ENCODE measurements around the gene SLC9A3. TPM values are rescaled to one million over a fixed set of nuclear protein-coding genes. Genes with fewer than 3 reads are reported as not detected.

The SLC9A3 gene
- total RNA-seq, 1 donor from 2014 or later, result 1.6 TPM

DNA sequence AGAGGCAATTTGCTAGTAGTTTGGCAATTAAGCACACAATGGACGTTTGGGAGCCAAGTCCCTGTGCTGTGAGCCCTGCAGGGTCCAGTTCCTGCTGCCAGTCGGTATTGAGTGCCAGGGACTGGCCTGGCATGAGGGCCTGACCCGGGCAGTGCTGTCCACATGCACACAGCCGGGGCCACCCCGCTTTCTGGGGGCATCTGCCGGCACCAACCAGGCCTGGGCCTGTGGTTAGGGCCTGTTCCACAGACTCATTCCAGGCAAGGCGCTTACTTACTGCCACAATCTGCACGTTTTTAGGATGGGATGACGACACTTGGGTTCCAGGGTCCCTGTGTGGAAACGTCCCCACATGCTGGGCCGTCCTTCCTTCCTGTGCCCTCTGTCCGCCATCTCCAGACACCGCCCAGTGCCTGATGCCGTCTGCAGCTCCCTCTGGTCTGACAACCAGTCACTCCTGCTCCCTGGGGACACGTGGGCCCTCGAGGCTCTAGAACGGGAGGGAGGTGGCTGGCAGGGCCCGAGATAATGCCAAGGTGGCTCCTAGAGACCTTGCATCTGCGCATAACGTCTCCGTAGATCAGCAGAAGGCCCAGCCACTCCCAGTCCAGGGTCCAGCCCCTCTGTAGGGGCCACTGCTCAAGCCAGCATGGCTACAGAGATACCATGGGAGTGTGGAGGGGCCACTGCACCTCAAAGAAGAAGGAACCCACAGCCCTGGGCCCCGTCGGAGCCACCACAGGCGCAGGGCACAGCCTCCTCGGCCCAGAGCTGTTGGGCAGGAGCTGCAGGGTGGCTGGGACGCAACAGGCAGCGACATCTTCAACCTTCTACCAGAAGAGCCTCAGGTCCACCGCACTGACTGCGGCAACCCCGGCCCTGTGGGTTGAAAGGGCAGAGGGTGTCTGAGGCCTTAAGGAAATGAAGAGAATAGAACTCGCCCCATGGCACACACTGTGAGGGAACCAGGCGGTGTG, 24.7 kb downstream of the SLC9A3 start:
- Histone ChIP-seq H3K27me3 (ENCODE audit: control insufficient read depth in 3 of 3, insufficient read depth in 3 of 3, low read length in 3 of 3) (peaks cover 58 to 79% (median 68%) of the 10 kb centered on the region in 3 donors), H3K4me3 (ENCODE audit: low read length in 3 of 3) (no peak overlapping the region), H3K9ac (ENCODE audit: low read depth in 1 of 3, low read length in 3 of 3) (no peak overlapping the region), H3K4me1 (ENCODE audit: control insufficient read depth in 3 of 3, insufficient read depth in 3 of 3, low read length in 3 of 3) (no peaks in the 10 kb centered on the region), H3K9me3 (ENCODE audit: control insufficient read depth in 3 of 3, low read length in 3 of 3) (peaks cover 0 to 2% (median 0%) of the 10 kb centered on the region in 3 donors), H3K36me3 (ENCODE audit: control insufficient read depth in 3 of 3, insufficient read depth in 3 of 3, low read length in 3 of 3) (no peaks in the 10 kb centered on the region), H3K27ac (ENCODE audit: low read depth, low read length) (no peak overlapping the region)

DNA sequence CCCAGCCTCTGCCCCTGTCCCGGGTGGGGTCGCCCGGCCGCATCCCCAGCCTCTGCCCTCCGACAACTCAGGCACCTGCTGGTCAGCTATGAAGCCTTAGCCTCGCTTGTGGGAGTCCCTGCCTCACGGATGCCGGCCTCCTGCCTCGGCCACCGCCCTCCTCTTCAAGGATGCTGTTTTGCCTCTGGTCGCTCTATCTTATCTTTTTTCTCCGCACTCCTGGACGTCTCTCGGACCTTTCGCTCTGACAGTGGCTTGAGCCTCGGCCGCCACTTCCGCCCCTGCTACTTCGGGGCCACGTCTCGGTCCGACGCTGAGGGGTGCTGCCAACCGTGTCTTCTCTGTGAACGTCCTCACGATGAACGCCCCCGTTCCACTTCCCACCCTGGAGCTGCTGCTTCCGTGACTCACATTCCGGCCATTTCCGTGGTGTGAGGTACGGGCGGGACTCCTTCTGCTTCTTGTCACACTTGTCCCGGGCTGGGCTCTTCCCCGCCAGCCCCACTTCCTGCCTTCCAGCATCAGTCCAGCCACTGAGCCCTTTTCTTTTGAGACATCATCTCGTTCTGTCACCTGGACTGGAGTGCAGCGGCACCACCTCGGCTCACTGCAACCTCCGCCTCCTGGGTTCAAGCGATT, 26.3 kb downstream of the SLC9A3 start:
- Histone ChIP-seq H3K4me1 (ENCODE audit: control insufficient read depth in 3 of 3, insufficient read depth in 3 of 3, low read length in 3 of 3) (no peaks in the 10 kb centered on the region), H3K4me3 (ENCODE audit: low read length in 3 of 3) (no peak overlapping the region), H3K27ac (ENCODE audit: low read depth, low read length) (no peak overlapping the region), H3K9me3 (ENCODE audit: control insufficient read depth in 3 of 3, low read length in 3 of 3) (peaks cover 0 to 2% (median 0%) of the 10 kb centered on the region in 3 donors), H3K36me3 (ENCODE audit: control insufficient read depth in 3 of 3, insufficient read depth in 3 of 3, low read length in 3 of 3) (no peaks in the 10 kb centered on the region), H3K27me3 (ENCODE audit: control insufficient read depth in 3 of 3, insufficient read depth in 3 of 3, low read length in 3 of 3) (peaks cover 60 to 77% (median 73%) of the 10 kb centered on the region in 3 donors), H3K9ac (ENCODE audit: low read depth in 1 of 3, low read length in 3 of 3) (no peak overlapping the region)

DNA sequence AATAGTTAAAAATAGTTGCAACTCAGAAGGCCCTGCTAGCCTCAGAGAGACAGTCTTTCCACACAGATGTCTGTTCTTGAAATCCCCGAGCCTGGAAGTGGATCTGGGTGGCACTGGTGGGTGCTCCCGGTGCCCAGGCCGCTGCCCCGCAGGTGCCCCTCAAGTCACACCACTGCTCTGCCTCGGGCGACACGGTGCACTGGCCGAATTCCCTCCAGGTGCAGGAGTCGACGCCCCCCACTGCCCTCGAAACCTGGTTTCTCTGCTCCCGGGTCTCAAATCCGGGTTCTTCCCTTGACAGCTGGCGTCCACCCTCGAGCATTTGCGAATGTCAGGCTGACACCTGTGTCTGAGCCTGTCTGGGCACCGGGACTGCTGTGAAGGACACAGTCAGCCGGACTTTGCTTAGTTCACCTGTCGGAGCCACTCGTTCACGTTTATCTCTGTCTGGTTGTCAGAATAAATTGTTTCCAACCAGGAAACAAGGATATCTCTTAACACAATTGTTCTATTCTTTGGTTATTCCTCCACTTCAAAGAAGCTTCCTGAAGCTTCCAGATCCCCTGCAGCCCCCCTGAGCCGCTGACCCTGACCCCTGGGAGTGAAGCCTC, 27.1 kb downstream of the SLC9A3 start:
- H3K36me3 ChIP-seq (ENCODE audit: control insufficient read depth in 3 of 3, insufficient read depth in 3 of 3, low read length in 3 of 3), result no peaks in the 10 kb centered on the region
- peaks cover 56 to 75% (median 72%) of the 10 kb centered on the region in 3 donors for H3K27me3 ChIP-seq (ENCODE audit: control insufficient read depth in 3 of 3, insufficient read depth in 3 of 3, low read length in 3 of 3)
- H3K4me1 ChIP-seq (ENCODE audit: control insufficient read depth in 3 of 3, insufficient read depth in 3 of 3, low read length in 3 of 3), result no peaks in the 10 kb centered on the region
- H3K4me3 ChIP-seq (ENCODE audit: low read length in 3 of 3), result no peak overlapping the region
- H3K9ac ChIP-seq (ENCODE audit: low read depth in 1 of 3, low read length in 3 of 3), result no peak overlapping the region
- H3K9me3 ChIP-seq (ENCODE audit: control insufficient read depth in 3 of 3, low read length in 3 of 3), result no peaks in the 10 kb centered on the region
- no peak overlapping the region for H3K27ac ChIP-seq (ENCODE audit: low read depth, low read length)

DNA sequence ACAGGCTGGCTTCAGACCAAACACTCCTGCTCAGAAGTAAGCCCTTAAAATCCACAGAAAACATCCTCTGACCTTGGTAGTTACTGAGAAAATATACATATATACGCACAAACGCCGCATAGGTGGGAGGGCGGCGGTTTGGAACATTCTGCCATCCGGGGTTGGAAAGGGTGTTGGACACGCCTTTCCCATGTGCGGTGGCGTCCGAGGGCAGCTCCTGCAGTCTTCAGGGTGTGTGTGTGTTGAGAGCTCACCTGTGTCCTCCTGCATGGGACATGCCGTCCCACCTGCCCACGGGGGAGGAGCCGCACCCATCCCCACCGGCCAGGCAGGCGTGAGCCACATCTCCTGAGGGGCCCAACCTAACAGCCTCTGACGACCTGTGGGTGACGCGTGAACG, 28.2 kb downstream of the SLC9A3 start:
- Histone ChIP-seq H3K9ac (ENCODE audit: low read depth in 1 of 3, low read length in 3 of 3) (no peak overlapping the region), H3K4me1 (ENCODE audit: control insufficient read depth in 3 of 3, insufficient read depth in 3 of 3, low read length in 3 of 3) (no peaks in the 10 kb centered on the region), H3K27ac (ENCODE audit: low read depth, low read length) (no peak overlapping the region), H3K36me3 (ENCODE audit: control insufficient read depth in 3 of 3, insufficient read depth in 3 of 3, low read length in 3 of 3) (no peaks in the 10 kb centered on the region), H3K9me3 (ENCODE audit: control insufficient read depth in 3 of 3, low read length in 3 of 3) (no peaks in the 10 kb centered on the region), H3K4me3 (ENCODE audit: low read length in 3 of 3) (no peak overlapping the region), H3K27me3 (ENCODE audit: control insufficient read depth in 3 of 3, insufficient read depth in 3 of 3, low read length in 3 of 3) (peaks cover 58 to 72% (median 62%) of the 10 kb centered on the region in 3 donors)

DNA sequence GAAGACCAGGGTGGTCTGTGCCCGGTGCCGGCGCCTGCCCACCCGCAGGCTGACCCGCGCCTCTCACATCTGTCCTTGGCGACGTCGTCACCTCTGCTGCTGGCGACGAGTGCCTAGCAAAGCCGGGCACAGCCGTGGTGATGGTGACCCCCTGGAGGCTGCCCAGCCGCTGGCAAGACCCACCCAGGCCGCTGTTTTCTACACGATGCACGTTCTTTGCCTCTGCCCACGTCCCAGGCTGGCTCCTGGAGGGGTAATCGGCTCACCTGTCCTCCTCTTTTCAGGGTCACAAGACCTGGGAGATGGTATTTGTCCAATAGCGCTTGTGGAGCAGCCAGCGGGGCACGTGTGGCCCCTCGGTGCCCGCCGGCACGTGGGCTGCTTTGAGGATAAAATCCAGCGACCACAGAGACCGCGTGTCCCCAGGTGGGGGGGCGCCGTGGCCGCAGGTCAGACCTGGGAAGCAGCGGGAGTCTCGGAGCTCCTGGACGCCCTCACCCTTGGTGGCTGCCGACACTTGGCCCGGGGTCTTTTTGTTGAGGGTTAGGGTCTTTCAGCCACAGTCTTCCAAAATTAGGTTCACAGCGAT, 29.5 kb downstream of the SLC9A3 start:
- no peak overlapping the region for H3K9ac ChIP-seq (ENCODE audit: low read depth in 1 of 3, low read length in 3 of 3)
- no peak overlapping the region for H3K27ac ChIP-seq (ENCODE audit: low read depth, low read length)
- no peaks in the 10 kb centered on the region for H3K9me3 ChIP-seq (ENCODE audit: control insufficient read depth in 3 of 3, low read length in 3 of 3)
- H3K36me3 ChIP-seq (ENCODE audit: control insufficient read depth in 3 of 3, insufficient read depth in 3 of 3, low read length in 3 of 3), result no peaks in the 10 kb centered on the region
- H3K27me3 ChIP-seq (ENCODE audit: control insufficient read depth in 3 of 3, insufficient read depth in 3 of 3, low read length in 3 of 3), result peaks cover 56 to 71% (median 59%) of the 10 kb centered on the region in 3 donors
- no peak overlapping the region for H3K4me3 ChIP-seq (ENCODE audit: low read length in 3 of 3)
- peaks cover 0 to 1% (median 0%) of the 10 kb centered on the region in 3 donors for H3K4me1 ChIP-seq (ENCODE audit: control insufficient read depth in 3 of 3, insufficient read depth in 3 of 3, low read length in 3 of 3)

DNA sequence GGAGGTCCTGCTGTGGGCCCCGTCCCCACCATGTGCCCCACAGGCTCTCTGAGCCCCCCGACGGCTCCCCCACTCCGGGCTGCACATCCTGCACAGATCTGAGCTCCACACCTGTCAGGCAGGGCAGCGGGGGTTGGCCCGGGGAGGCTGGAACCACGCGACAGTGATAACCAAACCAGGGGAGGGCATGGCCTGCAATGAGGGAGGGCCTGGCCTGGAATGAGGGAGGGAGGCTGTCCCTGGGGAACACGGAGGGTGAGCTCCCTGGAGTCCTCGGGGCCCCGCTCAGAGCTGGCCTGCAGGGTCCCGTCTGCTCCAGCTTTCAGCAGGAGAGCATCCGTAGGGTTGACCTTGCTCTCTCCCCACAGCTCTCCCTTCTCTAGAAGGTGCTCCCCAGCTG, 30.5 kb downstream of the SLC9A3 start:
- H3K27ac ChIP-seq (ENCODE audit: low read depth, low read length), result no peak overlapping the region
- H3K36me3 ChIP-seq (ENCODE audit: control insufficient read depth in 3 of 3, insufficient read depth in 3 of 3, low read length in 3 of 3), result no peaks in the 10 kb centered on the region
- no peaks in the 10 kb centered on the region for H3K9me3 ChIP-seq (ENCODE audit: control insufficient read depth in 3 of 3, low read length in 3 of 3)
- H3K4me3 ChIP-seq (ENCODE audit: low read length in 3 of 3), result no peak overlapping the region
- peaks cover 0 to 2% (median 0%) of the 10 kb centered on the region in 3 donors for H3K4me1 ChIP-seq (ENCODE audit: control insufficient read depth in 3 of 3, insufficient read depth in 3 of 3, low read length in 3 of 3)
- peaks cover 49 to 71% (median 50%) of the 10 kb centered on the region in 3 donors for H3K27me3 ChIP-seq (ENCODE audit: control insufficient read depth in 3 of 3, insufficient read depth in 3 of 3, low read length in 3 of 3)
- no peak overlapping the region for H3K9ac ChIP-seq (ENCODE audit: low read depth in 1 of 3, low read length in 3 of 3)

DNA sequence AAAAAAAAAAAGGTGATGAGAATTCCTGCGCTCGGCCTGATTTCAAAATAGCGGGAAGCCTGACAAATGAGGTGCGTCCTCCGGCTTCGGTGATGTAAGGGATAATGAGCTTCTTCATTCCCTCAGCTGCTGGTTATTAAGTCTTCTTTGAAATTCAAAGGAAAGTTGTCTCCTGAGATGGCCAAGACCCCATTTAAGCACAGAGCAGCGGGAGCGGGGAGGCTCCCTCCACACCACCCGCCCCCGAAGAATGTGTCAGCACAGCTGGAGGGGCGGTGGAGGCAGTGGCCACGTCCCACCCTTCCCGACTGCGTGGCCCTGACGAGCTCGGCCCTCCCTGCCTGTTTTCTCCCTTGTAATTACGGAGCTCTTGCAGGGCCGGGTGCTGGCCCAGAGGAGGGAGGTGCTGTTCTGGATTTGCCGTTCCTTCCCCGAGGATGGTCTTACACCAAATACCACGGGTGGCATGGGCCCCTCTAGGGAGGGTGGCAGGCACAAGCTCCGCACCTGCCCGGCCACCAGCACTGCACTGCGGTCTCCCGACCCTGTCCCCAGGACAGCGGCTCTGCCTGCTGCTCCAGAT, 31.0 kb downstream of the SLC9A3 start:
- H3K9ac ChIP-seq (ENCODE audit: low read depth in 1 of 3, low read length in 3 of 3), result no peak overlapping the region
- H3K27ac ChIP-seq (ENCODE audit: low read depth, low read length), result no peak overlapping the region
- no peaks in the 10 kb centered on the region for H3K36me3 ChIP-seq (ENCODE audit: control insufficient read depth in 3 of 3, insufficient read depth in 3 of 3, low read length in 3 of 3)
- H3K4me1 ChIP-seq (ENCODE audit: control insufficient read depth in 3 of 3, insufficient read depth in 3 of 3, low read length in 3 of 3), result peaks cover 0 to 2% (median 0%) of the 10 kb centered on the region in 3 donors
- peaks cover 49 to 71% (median 50%) of the 10 kb centered on the region in 3 donors for H3K27me3 ChIP-seq (ENCODE audit: control insufficient read depth in 3 of 3, insufficient read depth in 3 of 3, low read length in 3 of 3)
- no peaks in the 10 kb centered on the region for H3K9me3 ChIP-seq (ENCODE audit: control insufficient read depth in 3 of 3, low read length in 3 of 3)
- no peak overlapping the region for H3K4me3 ChIP-seq (ENCODE audit: low read length in 3 of 3)

DNA sequence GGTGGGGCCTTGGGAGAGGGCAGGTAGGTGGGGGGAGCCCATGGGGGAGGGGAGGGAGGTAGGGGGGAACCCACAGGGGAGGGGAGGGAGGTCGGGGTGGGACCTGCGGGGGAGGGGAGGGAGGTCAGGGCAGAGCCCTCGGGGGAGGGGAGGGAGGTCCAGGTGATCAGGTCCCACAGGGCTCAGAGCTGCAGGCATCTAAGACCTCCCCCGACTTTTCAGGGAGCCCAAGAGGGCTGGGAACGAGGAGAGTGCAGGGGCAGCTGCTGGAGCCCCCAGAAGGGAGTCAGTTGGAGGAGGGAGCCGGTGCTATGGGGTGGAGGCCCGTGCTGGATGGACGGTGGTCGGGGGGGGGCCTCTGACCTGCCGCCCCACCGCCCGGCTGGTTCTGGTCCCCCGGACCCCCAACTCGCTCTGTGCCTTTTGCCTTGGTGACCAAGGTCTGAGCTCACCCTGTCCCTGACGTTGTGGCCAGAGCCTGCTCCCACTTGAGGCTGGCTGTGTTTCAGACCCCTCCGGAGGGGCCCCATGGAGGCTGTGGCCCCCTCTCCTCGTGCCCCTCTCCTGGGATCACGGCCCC, 31.8 kb downstream of the SLC9A3 start:
- Histone ChIP-seq H3K27ac (ENCODE audit: low read depth, low read length) (no peak overlapping the region), H3K4me3 (ENCODE audit: low read length in 3 of 3) (no peak overlapping the region), H3K4me1 (ENCODE audit: control insufficient read depth in 3 of 3, insufficient read depth in 3 of 3, low read length in 3 of 3) (peaks cover 0 to 2% (median 0%) of the 10 kb centered on the region in 3 donors), H3K9ac (ENCODE audit: low read depth in 1 of 3, low read length in 3 of 3) (no peak overlapping the region), H3K36me3 (ENCODE audit: control insufficient read depth in 3 of 3, insufficient read depth in 3 of 3, low read length in 3 of 3) (no peaks in the 10 kb centered on the region), H3K27me3 (ENCODE audit: control insufficient read depth in 3 of 3, insufficient read depth in 3 of 3, low read length in 3 of 3) (peaks cover 45 to 68% (median 53%) of the 10 kb centered on the region in 3 donors), H3K9me3 (ENCODE audit: control insufficient read depth in 3 of 3, low read length in 3 of 3) (no peaks in the 10 kb centered on the region)

DNA sequence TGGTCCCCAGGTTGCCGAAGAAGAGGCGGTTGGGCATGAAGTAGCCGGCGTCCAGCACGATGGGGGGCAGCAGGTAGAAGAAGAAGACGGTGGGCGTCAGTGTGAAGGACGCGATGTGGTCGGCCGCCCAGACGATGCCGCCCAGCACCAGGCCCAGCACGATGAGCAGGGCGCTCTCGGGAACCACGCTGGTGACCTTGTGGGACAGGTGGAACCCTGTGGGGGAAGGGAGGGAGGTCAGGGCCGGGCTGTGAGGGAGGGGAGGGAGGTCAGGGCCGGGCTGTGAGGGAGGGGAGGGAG, 32.4 kb downstream of the SLC9A3 start:
- Histone ChIP-seq H3K36me3 (ENCODE audit: control insufficient read depth in 3 of 3, insufficient read depth in 3 of 3, low read length in 3 of 3) (no peaks in the 10 kb centered on the region), H3K27ac (ENCODE audit: low read depth, low read length) (no peak overlapping the region), H3K9ac (ENCODE audit: low read depth in 1 of 3, low read length in 3 of 3) (no peak overlapping the region), H3K4me1 (ENCODE audit: control insufficient read depth in 3 of 3, insufficient read depth in 3 of 3, low read length in 3 of 3) (peaks cover 0 to 2% (median 0%) of the 10 kb centered on the region in 3 donors), H3K4me3 (ENCODE audit: low read length in 3 of 3) (no peak overlapping the region), H3K27me3 (ENCODE audit: control insufficient read depth in 3 of 3, insufficient read depth in 3 of 3, low read length in 3 of 3) (peaks cover 39 to 64% (median 48%) of the 10 kb centered on the region in 3 donors), H3K9me3 (ENCODE audit: control insufficient read depth in 3 of 3, low read length in 3 of 3) (no peaks in the 10 kb centered on the region)

Measured in skeletal muscle tissue (tissue), 4 donors.